Activated naive CD4-positive, alpha-beta T cell (primary cell): Measurements from ENCODE around the gene P3H4.
A peak's percentile ranks its signal among the peaks of the same experiment; 100 is the strongest.
"Not testable (repeated sequence)": the region's sequence is repeated elsewhere in the genome, so short reads cannot be mapped to it uniquely, and the experiment has no call there.

Experiments used
- DNase-seq, 4 experiments: peaks; one replicate each; lab custom pipeline; 2025; lab: John Stamatoyannopoulos, UW

Gene P3H4

GRCh38 chr17:41811549-41812380 lies at the start of gene P3H4:
P3H4 (minus strand) TSS chr17:41811949; CDS start chr17:41811915, 34 bp downstream.
- DNase-seq: peak; percentile 16 to 71 (median 42)

GRCh38 chr17:41860254-41860931 lies 48.6 kb upstream of the P3H4 start:
- no peak for DNase-seq

- not testable (repeated sequence) for DNase-seq
These were observed 39.6 kb upstream of the P3H4 start for GRCh38 chr17:41851382-41851781.

- no peak for DNase-seq
These were observed 37.7 kb upstream of the P3H4 start for GRCh38 chr17:41849251-41849990.

GRCh38 chr17:41848788-41849187 lies 37.0 kb upstream of the P3H4 start:
- no peak for DNase-seq

- DNase-seq: no peak
These were observed 33.2 kb upstream of the P3H4 start for GRCh38 chr17:41844971-41845370.

GRCh38 chr17:41840781-41841180 lies 29.0 kb upstream of the P3H4 start:
- DNase-seq: not testable (repeated sequence)

- not testable (repeated sequence) for DNase-seq
These were observed 27.7 kb upstream of the P3H4 start for GRCh38 chr17:41839448-41839847.

GRCh38 chr17:41837761-41838538 lies 26.2 kb upstream of the P3H4 start, which contains the start of gene KLHL10:
KLHL10 (plus strand) TSS chr17:41837825; CDS start chr17:41837933, 108 bp downstream.
- DNase-seq: no peak

- DNase-seq: no peak
These were observed 24.9 kb upstream of the P3H4 start for GRCh38 chr17:41836550-41837196.

- DNase-seq: peak in 2 of 4 experiments; percentile 14 to 65
These were observed 24.2 kb upstream of the P3H4 start, which contains the start of gene NT5C3B for GRCh38 chr17:41835800-41836549. NT5C3B (minus strand) TSS chr17:41836232; CDS start chr17:41836193, 39 bp downstream.

GRCh38 chr17:41835214-41835799 lies 23.6 kb upstream of the P3H4 start:
- DNase-seq: no peak

- DNase-seq: not testable (repeated sequence)
These were observed 18.2 kb upstream of the P3H4 start for GRCh38 chr17:41829961-41830360.

GRCh38 chr17:41825175-41825845 lies 13.6 kb upstream of the P3H4 start:
- no peak for DNase-seq

GRCh38 chr17:41824086-41824485 lies 12.3 kb upstream of the P3H4 start:
- DNase-seq: no peak

GRCh38 chr17:41823580-41823979 lies 11.8 kb upstream of the P3H4 start:
- DNase-seq: no peak

- no peak for DNase-seq
These were observed 11.4 kb upstream of the P3H4 start for GRCh38 chr17:41823141-41823524.

- no peak for DNase-seq
These were observed 10.7 kb upstream of the P3H4 start for GRCh38 chr17:41822216-41823140.
